SU-DHL-6 (cell line): ENCODE results near the gene SGPP2.
"Not testable (repeated sequence)": the region's sequence is repeated elsewhere in the genome, so short reads cannot be mapped to it uniquely, and the experiment has no call there.

Experiments used
- H2AFZ ChIP-seq: fragments of 200-600 bp; sonication (generic); 2 replicates; pipeline ENCODE4 v1.6.1; 2014; ENCODE audit warnings: low read depth, mild to moderate bottlenecking, moderate library complexity, mixed read lengths, antibody characterized with exemption, low read length; ENCODE audit not compliant: severe bottlenecking
- H3F3A ChIP-seq: fragments of 200-600 bp; shearing (Covaris generic); 2 replicates; pipeline ENCODE4 v1.6.0; 2016; ENCODE audit warnings: antibody characterized with exemption, mild to moderate bottlenecking; ENCODE audit not compliant: insufficient read depth
- H3K27ac ChIP-seq: fragments of 200-600 bp; sonication (generic); 2 replicates; pipeline ENCODE4 v1.5.1; 2016; ENCODE audit warnings: low read depth, mild to moderate bottlenecking, low read length, moderate library complexity, mixed read lengths
- H3K27me3 ChIP-seq: fragments of 200-600 bp; sonication (generic), shearing (Covaris generic); 2 replicates; pipeline ENCODE4 v1.6.0; 2014; ENCODE audit warnings: mild to moderate bottlenecking, low read length
- H3K36me3 ChIP-seq: fragments of 200-600 bp; sonication (generic); 2 replicates; pipeline ENCODE4 v1.6.1; 2014; ENCODE audit warnings: mild to moderate bottlenecking, low read length, mixed read lengths
- H3K4me2 ChIP-seq: fragments of 300-600, 200-600 bp; shearing (Covaris generic), sonication (generic); 2 replicates; pipeline ENCODE4 v1.6.0; 2014; ENCODE audit warnings: low read length, low read depth, mild to moderate bottlenecking; ENCODE audit not compliant: poor library complexity, severe bottlenecking
- H3K4me3 ChIP-seq: fragments of 200-600 bp; sonication (generic); 2 replicates; pipeline ENCODE4 v1.5.1; 2014; ENCODE audit warnings: antibody characterized with exemption, low read length, mild to moderate bottlenecking, mixed read lengths; ENCODE audit not compliant: insufficient read depth, poor library complexity, severe bottlenecking
- H3K79me2 ChIP-seq: fragments of 200-600 bp; sonication (generic); 2 replicates; pipeline ENCODE4 v1.6.1; 2014; ENCODE audit warnings: mild to moderate bottlenecking, low read length, moderate library complexity; ENCODE audit not compliant: insufficient read depth
- H3K9ac ChIP-seq: fragments of 200-600 bp; sonication (generic); 2 replicates; pipeline ENCODE4 v1.7.0; 2014; ENCODE audit warnings: mild to moderate bottlenecking, low read length
- H3K9me2 ChIP-seq: fragments of 200-600 bp; sonication (generic); replicated peaks from 2 replicates; pipeline ENCODE4 v1.6.1; 2014; ENCODE audit warnings: low read length; ENCODE audit not compliant: insufficient read depth
- H3K9me3 ChIP-seq: fragments of 200-600 bp; sonication (generic); 2 replicates; pipeline ENCODE4 v1.6.1; 2014; ENCODE audit warnings: low read length, mixed read lengths; ENCODE audit not compliant: insufficient read depth
- H4K20me1 ChIP-seq: fragments of 200-600 bp; sonication (generic); 2 replicates; pipeline ENCODE4 v1.6.1; 2014; ENCODE audit warnings: low read depth, mild to moderate bottlenecking, antibody characterized with exemption, low read length, moderate library complexity, mixed read lengths
- EZH2phosphoT487 ChIP-seq: fragments of 200-600 bp; sonication (generic), shearing (Covaris generic); conservative IDR thresholded peaks from 2 replicates; pipeline ENCODE4 v1.6.1; 2018; ENCODE audit warnings: mild to moderate bottlenecking, antibody characterized with exemption, low read length, moderate library complexity, mixed read lengths
- TF ChIP-seq, protein P1 (sequence below): fragments of 200-600 bp; sonication (generic); IDR thresholded peaks from one replicate; pipeline ENCODE4 v1.5.1; 2017; ENCODE audit warnings: antibody characterized with exemption, mild to moderate bottlenecking, low read length, moderate library complexity; ENCODE audit not compliant: insufficient read depth, poor library complexity, severe bottlenecking

SGPP2 gene

DNA sequence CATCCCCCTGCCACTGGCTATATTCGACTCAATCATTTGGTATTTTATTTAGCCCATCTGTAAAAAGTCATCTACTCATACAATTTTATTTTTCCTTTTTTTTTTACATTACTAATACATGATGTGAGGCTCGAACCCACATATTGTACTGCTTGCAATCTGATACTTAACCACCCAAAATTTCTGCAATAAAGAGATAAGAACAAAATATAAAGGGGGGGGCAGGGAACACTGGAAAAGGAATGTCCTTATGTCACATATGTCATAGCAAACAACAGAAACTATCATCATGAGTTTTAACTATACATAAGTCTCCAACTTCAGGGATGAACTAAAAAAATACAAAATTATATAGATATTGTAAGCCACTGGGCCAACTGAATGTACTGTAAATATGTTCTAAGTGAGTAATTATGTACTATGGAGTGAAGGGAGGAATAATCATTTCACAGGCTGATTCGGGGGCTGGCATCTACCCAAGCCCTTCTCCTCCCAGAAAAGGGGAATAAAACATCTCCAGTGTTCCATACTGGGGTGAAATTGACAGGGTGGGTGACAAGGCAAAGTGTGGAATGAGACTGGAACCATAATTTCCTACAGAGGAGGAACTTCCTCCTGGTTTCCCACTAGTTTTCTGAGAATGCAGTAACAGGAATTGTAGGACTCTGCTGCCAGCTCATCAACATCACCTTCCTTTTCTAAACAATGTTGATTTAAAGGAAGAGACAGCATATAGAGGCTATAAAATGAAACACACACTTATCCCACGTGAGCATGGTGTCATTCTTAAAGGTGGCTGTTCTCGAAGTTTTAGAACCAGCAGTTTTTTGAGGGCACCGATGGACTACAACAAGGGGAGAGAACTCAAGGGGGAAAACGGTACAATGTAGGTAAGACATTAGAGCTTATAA lies 152.1 kb downstream of the SGPP2 start:
- Histone ChIP-seq H3K4me3 (no peak overlapping the region), H3K4me2 (no peak overlapping the region), H3K36me3 (peaks cover 11% of the 10 kb centered on the region; the same call in 1 of the 2 replicates), H3F3A (no peaks in the 10 kb centered on the region; the same call in 1 of the 2 replicates), H4K20me1 (no peaks in the 10 kb centered on the region), H3K9me3 (no peaks in the 10 kb centered on the region), H3K27ac (no peak overlapping the region), H3K9me2 (no peaks in the 10 kb centered on the region), H3K9ac (no peak overlapping the region), H2AFZ (no peak overlapping the region), H3K79me2 (0 out of 2 replicates have a peak, but pooled peaks cover 6% of the 10 kb centered on the region), H3K27me3 (no peaks in the 10 kb centered on the region)
- no peak for TF ChIP-seq EZH2phosphoT487
- TF ChIP-seq, protein P1, sequence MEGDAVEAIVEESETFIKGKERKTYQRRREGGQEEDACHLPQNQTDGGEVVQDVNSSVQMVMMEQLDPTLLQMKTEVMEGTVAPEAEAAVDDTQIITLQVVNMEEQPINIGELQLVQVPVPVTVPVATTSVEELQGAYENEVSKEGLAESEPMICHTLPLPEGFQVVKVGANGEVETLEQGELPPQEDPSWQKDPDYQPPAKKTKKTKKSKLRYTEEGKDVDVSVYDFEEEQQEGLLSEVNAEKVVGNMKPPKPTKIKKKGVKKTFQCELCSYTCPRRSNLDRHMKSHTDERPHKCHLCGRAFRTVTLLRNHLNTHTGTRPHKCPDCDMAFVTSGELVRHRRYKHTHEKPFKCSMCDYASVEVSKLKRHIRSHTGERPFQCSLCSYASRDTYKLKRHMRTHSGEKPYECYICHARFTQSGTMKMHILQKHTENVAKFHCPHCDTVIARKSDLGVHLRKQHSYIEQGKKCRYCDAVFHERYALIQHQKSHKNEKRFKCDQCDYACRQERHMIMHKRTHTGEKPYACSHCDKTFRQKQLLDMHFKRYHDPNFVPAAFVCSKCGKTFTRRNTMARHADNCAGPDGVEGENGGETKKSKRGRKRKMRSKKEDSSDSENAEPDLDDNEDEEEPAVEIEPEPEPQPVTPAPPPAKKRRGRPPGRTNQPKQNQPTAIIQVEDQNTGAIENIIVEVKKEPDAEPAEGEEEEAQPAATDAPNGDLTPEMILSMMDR = no peak

DNA sequence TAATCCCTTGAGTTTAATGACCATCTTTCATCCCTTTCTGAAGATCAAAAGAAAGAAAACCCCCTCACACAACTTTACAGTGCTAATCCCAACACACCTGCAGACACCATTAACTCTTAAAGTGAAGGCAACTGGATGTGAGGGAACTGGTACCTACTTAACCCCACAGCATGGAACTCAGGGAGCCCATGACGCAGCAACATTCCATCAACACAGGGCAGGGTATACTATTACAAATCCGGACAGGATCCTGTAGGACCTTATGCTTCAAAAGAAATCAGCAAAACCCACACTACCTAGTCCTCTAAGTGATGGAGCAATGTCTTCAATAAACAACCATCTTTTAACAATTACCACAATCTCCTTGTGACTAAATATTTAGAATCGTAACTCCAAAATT lies 153.0 kb downstream of the SGPP2 start:
- Histone ChIP-seq H3K79me2 (0 out of 2 replicates have a peak, but pooled peaks cover 6% of the 10 kb centered on the region), H4K20me1 (no peaks in the 10 kb centered on the region), H3K9me3 (no peaks in the 10 kb centered on the region), H3K4me3 (no peak overlapping the region), H2AFZ (no peak overlapping the region), H3K27me3 (no peaks in the 10 kb centered on the region), H3K4me2 (no peak overlapping the region), H3F3A (no peaks in the 10 kb centered on the region; the same call in 1 of the 2 replicates), H3K9ac (no peak overlapping the region), H3K9me2 (no peaks in the 10 kb centered on the region), H3K27ac (no peak overlapping the region), H3K36me3 (0 out of 2 replicates have a peak, but pooled peaks cover 9% of the 10 kb centered on the region)
- TF ChIP-seq, protein P1 = no peak
- TF ChIP-seq EZH2phosphoT487 = no peak

DNA sequence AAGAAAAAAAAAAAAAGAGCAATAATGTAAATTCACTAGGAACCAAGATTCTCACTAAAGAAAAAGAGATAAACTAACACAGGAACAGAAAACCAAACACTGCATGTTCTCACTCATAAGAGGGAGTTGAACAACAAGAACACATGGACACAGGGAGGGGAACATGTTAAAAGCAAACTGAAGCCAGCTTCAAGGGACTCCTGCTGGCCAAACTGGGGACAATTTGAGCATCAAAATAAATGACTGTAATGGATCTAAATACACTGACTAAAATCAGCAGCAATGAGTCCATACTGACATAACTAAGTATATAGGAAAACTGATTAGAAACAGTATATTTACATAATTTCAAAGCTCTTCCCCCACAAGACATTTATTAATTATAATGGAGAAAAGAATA lies 158.6 kb downstream of the SGPP2 start:
- Histone ChIP-seq H3K27ac (no peak overlapping the region), H2AFZ (no peak overlapping the region), H3K9me2 (no peaks in the 10 kb centered on the region), H3K36me3 (no peaks in the 10 kb centered on the region), H3F3A (no peaks in the 10 kb centered on the region; the same call in 1 of the 2 replicates), H3K27me3 (no peaks in the 10 kb centered on the region), H4K20me1 (no peaks in the 10 kb centered on the region), H3K9me3 (no peaks in the 10 kb centered on the region), H3K9ac (no peak overlapping the region), H3K4me3 (no peak overlapping the region), H3K79me2 (no peaks in the 10 kb centered on the region), H3K4me2 (no peak overlapping the region)
- no peak for TF ChIP-seq EZH2phosphoT487
- TF ChIP-seq, protein P1 = no peak

DNA sequence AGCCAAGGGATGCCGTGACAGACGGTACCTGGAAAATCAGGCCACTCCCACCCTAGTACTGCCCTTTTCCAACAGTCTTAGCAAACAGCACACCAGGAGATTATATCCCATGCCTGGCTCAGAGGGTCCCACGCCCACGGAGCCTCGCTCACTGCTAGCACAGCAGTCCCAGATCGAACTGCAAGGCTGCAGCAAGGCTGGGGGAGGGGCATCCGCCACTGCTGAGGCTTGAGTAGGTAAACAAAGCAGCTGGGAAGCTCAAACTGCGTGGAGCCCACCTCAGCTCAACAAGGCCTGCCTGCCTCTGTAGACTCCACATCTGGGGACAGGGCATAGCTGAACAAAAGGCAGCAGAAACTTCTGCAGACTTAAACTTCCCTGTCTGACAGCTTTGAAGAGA lies 160.2 kb downstream of the SGPP2 start:
- H3K36me3 ChIP-seq, H4K20me1 ChIP-seq, H3K27me3 ChIP-seq, H3K4me3 ChIP-seq, H3K9ac ChIP-seq, H3K79me2 ChIP-seq, H3K27ac ChIP-seq, H3F3A ChIP-seq, H3K9me3 ChIP-seq, H3K9me2 ChIP-seq, H2AFZ ChIP-seq, H3K4me2 ChIP-seq: not testable (repeated sequence)
